Breast epithelium (tissue), 3 donors: ENCODE data around the gene GHRH.

Source experiments
- POLR2A ChIP-seq: fragments of 450-650 bp; IDR thresholded peaks from one replicate; pipeline ENCODE4 v1.6.1; 2016; ENCODE audit warnings: antibody characterized with exemption, mild to moderate bottlenecking, moderate library complexity
- TF ChIP-seq, protein P1 (sequence below), 3 donors: fragments of 450-650 bp; IDR thresholded peaks; one replicate each; pipeline ENCODE4 v1.5.1; 2016 to 2017; ENCODE audit warnings: antibody characterized with exemption in 3 of 3, mild to moderate bottlenecking in 3 of 3, moderate library complexity in 3 of 3

DNA sequence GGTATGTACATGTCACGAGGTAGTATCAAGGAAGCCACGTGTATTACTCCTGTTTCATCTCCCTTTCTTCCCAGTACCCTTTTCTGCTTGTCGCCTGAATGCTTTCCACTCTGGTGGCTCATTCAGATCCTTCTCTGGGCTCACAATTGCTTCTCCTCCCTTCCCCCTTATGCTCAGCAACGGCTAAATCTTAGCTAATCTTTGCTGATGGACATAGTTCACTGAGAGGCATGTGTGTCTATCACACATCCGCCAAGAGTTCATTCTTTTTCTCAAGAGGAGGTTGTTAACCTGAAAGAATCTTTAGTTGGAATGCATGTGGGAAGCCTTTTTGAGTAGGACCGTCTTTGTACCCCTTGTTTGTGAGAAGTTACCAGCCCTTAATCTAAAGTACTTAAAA, 56.5 kb downstream of the GHRH start:
- TF ChIP-seq, protein P1, sequence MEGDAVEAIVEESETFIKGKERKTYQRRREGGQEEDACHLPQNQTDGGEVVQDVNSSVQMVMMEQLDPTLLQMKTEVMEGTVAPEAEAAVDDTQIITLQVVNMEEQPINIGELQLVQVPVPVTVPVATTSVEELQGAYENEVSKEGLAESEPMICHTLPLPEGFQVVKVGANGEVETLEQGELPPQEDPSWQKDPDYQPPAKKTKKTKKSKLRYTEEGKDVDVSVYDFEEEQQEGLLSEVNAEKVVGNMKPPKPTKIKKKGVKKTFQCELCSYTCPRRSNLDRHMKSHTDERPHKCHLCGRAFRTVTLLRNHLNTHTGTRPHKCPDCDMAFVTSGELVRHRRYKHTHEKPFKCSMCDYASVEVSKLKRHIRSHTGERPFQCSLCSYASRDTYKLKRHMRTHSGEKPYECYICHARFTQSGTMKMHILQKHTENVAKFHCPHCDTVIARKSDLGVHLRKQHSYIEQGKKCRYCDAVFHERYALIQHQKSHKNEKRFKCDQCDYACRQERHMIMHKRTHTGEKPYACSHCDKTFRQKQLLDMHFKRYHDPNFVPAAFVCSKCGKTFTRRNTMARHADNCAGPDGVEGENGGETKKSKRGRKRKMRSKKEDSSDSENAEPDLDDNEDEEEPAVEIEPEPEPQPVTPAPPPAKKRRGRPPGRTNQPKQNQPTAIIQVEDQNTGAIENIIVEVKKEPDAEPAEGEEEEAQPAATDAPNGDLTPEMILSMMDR (IDR thresholded peaks at IDR 0.05): no peak
- no peak for TF ChIP-seq POLR2A
